NCI-H460 (cell line): ENCODE data around the gene SLC24A5. TPM values are rescaled to one million over a fixed set of nuclear protein-coding genes. Genes with fewer than 3 reads are reported as not detected.

Experiments
- DNase-seq: peaks from one replicate; pipeline ENCODE4 v3.0.0-alpha.2; 2016; ENCODE audit warnings: low read depth; ENCODE audit errors: extremely low read depth
- polyA plus RNA-seq: library from polyadenylated mRNA; depleted of rRNA; stranded (reverse); fragments of >200 nt; gene quantifications from 2 replicates; pipeline ENCODE4 v1.2.3, GENCODE V29; 2014; cell fraction: nucleus; rRNA removed
- total RNA-seq: library from RNA; depleted of rRNA; stranded (reverse); fragments of >200 nt; shearing (Covaris generic); gene quantifications from 2 replicates; pipeline ENCODE4 v1.2.3, GENCODE V29; 2014; rRNA removed

Gene SLC24A5
- not detected in 2 replicates for total RNA-seq
- polyA plus RNA-seq: not detected in 2 replicates

DNA sequence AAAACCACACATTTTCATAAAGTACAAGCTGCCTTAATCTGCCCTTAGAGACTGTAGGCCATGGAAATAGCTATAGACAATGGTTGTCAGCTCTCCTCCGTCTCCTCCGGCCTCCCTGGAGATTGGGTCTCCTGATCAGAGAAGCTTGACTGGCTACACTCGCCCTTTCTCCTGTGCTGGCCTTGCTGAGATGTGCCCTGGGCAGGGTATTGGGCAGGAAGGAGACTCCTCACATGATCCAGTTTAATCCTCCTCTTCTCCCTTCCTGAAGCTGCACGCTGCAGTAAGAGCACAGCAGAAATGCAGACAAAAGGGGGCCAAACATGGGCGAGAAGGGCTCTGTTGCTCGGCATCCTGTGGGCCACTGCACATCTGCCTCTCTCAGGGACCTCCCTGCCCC, at the start of gene SLC24A5:
SLC24A5 (plus strand) TSS at position 246 of the 400 bp plus-strand sequence; CDS start at position 301, 55 bp downstream.
- no peak for DNase-seq

DNA sequence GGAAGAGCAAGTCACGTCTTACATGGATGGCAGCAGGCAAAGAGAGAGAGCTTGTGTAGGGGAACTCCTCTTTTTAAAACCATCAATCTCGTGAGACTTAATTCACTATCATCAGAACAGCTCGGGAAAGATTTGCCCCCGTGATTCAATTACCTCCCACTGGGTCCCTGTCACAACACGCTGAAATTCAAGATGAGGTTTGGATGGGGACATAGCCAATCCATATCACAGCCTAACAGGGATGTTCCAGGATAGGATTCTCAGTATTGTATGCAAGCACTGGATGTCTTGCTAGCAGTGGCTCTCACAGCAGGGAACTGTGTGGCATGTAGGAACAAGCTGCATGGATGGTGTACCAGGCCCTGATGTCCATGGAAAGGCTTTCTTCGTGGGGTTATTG, 47.8 kb upstream of the SLC24A5 start:
- DNase-seq: no peak

DNA sequence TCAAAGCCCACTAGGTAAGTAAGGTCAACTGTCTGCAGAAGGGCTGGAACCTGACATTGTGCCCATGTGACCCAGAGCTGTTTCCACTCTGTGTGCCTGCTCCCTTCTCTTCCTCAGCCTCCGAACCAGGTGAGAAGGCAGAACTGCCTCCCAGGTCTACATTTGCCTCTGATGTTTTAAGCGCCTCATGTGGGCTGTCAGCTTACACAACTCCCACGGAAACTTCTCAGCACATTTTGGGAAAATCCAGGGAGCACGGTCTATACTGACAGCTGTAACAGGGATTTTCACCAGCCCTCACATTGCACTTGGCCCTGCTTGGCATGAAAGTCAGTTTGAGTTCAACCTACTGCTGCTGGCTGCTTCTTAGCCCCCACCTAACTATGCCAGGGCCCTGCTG, 46.9 kb upstream of the SLC24A5 start:
- DNase-seq: no peak

GRCh38 chr15:48076454-48076853, 44.3 kb upstream of the SLC24A5 start:
- DNase-seq: no peak

DNA sequence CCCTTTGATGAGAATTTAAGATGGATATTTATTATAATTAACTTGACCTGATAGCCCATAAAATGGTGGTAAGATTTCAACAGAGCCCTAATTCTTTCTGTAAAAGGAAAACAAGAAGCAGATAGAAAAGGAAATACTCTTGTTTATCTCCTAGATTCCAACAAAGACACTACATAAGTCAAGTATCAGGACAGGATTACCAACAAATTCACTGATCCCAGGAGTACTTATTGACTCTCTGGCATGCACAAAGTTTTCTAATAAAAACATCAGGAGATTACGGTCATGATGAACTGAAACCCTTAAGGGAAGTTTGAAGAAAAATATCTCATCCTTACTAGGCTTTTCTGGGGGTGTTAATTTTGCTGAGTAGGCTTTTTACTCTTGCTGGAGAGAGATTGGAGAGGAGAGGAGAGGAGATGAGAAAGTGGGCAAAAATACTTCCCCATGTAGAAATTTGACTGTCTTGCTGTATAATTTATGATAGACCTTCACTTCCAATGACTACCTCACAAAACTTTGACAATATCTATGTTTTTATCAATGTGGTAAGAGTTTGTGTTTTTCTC, 43.1 kb upstream of the SLC24A5 start:
- no peak for DNase-seq

DNA sequence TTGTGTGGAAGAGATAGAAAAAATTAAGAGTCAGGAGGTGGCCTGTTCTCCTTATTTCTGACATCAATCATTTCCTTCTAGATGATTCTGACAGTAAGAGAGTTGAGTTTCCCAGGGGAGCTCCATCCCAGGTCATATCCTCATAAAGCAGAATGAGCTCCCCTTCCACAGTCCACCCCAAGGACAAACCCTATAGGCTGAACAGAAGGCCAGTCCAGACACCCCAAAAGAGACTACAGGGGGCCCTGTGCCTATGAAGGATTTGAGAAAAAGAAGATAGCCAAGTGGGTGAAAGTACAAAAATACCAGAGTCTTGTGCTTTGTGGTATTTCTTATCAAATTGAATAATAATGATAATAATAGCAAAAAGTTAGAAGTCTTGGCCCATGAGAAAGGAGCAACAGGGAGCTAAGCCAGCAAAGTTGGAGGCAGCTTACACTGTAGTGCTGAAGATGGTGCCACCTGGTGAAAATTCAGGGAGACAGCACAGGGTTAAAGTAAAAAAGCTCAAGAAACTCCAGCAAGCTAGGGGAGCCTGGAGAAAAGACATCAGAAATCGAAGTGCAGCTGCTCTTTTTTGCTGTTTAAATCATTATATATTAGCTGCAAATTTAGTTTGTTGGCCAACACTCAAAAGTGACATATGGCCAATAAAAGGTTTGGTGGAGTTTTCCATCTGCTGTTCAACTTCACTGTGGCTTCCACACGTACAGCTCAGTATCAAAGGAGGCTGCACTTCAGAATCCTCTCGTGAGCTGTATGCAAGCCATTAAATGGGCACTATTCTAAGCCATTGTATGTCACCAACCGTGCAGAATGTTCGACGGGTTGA, 35.8 kb upstream of the SLC24A5 start:
- DNase-seq: peak; percentile 17

DNA sequence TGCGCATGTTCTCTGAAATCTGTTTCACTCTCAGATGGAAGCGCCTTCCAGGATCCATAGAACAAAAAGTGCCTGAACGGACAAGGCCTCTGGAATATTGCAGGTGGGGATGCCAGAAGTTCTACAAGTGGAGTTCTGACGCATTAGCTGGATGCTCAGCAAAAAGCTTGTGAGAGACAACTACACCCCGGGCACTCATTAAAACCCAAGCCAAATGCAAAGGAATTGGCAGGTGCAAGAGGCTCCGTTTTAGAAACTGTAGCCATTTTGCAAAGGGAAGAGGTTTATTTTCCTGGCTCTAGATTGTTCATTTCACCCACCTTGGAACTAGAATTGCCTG, 35.2 kb upstream of the SLC24A5 start:
- no peak for DNase-seq

- no peak for DNase-seq
Measured at GRCh38 chr15:48086133-48086532, 34.7 kb upstream of the SLC24A5 start.

DNA sequence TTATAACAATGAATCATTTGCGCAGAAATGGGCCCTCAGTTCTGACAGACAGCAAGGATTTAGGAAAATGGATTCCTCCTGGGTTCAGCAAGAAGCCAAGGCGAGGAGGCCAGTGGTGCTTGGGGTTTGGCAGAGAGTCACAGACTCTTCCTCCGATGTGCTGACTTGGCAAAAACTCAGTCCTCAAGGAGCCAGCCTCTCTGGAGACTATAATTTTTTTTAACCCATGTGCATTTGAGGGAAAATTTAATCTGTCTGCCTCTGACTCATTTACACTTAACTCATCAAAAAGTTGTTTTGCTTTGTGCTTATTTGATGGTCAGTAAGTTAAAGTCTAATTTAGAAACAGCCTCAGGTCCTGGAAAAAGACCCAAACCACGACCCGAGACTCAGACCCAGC, 34.2 kb upstream of the SLC24A5 start:
- no peak for DNase-seq

DNA sequence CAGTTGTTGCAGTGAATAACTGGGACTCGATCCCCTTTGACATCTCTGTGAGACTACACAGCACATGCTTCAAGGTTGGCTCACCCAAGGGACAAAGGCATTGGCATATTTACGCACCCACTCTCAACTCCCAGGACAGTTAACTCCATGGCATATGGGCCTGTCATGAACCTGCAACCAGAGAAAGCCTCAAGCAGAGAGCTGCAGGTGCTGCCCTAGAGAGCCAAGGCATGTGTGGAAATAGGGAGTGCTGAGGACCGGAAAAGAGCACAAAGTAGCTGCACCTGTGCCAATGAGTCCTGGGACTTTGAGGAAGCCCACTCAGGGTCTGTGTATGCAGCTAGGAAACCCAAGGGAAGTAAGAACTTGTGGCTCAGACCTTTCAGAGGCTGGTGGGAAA, 32.9 kb upstream of the SLC24A5 start:
- no peak for DNase-seq

GRCh38 chr15:48089702-48090101, 31.1 kb upstream of the SLC24A5 start:
- no peak for DNase-seq

- no peak for DNase-seq
Measured at GRCh38 chr15:48090115-48090514, 30.7 kb upstream of the SLC24A5 start.

- no peak for DNase-seq
Measured at GRCh38 chr15:48090666-48091065, 30.1 kb upstream of the SLC24A5 start.

DNA sequence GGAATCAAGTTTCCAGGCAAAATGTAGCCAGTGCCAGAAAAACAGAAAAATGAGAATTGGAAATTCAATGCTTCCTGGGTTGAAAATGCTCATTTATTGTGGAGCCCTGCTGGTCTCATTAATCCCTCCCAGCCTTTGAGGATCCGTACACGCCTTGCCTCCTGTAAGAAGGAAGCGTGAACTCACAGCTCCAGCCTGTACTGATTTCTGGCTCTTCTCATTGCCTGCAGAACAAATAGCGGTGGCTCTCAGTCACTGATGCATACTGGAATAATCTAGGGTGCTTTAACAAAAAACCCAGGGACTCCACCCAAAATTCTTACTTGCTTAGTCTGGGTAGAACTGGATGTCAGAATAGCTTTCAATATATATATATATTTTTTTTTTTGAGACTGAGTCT, 29.3 kb upstream of the SLC24A5 start:
- DNase-seq: no peak

DNA sequence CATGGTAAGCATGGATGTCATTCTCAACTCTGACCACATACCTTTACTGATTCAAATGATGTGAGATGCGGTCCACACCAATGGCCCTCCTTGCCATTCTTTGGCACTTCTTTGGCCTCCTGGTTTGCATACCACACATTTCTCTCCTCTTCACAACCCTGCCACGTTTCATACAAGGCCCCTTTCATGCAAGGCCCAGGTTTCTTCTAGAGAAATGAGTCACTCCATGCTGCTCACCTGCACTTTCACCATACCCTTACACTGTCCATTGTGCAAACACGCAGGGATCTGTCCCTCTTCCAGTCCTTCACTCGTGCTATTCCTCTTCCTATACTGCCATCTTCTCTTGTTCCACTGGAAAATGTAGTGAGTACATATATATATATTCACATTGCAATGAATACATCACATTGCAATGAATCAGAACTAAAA, 24.4 kb upstream of the SLC24A5 start:
- DNase-seq: no peak

GRCh38 chr15:48096813-48097212, 24.0 kb upstream of the SLC24A5 start:
- no peak for DNase-seq

DNA sequence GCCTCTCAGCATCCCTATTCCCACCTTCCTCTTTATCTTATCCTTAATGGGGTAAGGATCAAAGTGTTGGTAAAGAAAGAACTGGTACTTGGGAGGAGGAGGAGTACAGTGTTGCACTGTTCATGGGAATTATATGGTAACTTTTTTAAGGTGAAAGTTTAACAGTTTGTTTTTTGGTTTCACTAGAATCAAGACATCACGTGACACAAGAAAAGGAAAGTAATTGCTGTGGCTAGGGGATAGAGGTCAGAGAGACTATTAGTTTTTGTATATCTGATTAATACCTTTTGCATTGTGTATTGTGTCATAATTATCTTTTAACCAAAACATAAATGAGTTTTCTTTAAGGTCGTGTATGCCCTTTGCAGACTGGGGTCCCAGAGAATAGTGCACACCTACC, 23.5 kb upstream of the SLC24A5 start:
- DNase-seq: no peak

- DNase-seq: no peak
Measured at GRCh38 chr15:48101376-48101961, 19.3 kb upstream of the SLC24A5 start.

GRCh38 chr15:48102167-48102566, 18.6 kb upstream of the SLC24A5 start:
- no peak for DNase-seq

DNA sequence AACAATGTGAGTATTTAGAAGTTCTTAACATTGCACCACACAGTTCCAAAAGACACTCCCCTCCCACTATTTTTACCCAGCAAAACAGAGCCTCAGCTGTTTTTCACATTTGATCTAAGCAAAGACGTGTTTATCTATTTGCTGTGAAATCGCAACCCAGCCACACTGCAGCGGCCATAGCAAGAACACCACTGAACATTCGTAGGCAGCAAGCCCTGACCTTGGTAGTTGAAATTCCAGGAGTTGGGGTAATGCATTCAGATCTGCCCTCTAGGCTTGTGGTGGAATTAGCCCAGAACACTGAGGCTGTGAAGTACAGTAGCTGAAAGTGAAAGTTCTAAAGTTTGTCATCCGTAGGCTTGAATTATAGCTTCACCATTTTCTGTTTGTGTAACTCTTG, 17.1 kb upstream of the SLC24A5 start:
- DNase-seq: no peak

- DNase-seq: no peak
Measured at GRCh38 chr15:48105936-48106335, 14.9 kb upstream of the SLC24A5 start.

DNA sequence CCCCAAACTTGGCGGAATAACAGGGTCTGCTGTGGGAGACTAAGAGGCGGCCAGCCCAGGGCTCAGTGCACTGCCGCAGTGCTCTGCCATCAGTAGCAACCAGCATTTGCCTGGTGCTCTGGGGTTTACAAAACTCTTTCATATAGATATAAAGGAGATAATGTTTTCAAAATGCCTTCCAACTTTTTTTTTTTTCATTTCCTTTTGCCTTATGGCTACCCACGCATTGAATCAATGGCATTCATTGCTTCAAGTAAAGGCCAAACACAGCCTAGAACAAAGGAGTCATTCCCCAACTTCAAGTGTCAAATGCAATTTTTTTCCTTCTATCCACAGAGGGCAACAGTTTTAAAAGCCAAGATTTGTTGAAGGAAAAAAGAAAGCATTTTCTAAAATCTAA, 11.6 kb upstream of the SLC24A5 start:
- no peak for DNase-seq
